Thyroid gland (tissue), 4 donors: Measurements from ENCODE around the gene MARK4. TPM values are rescaled to one million over a fixed set of nuclear protein-coding genes. Genes with fewer than 3 reads are reported as not detected.
"Not testable (repeated sequence)": the region's sequence is repeated elsewhere in the genome, so short reads cannot be mapped to it uniquely, and the experiment has no call there.

Experiments used
- DNase-seq, 2 donors: peaks; one replicate each; pipeline ENCODE4 v3.0.0-alpha.2; 2019
- H3K27ac ChIP-seq, 3 donors: fragments of 200-600 bp; sonication (generic); 1 replicate in 2 of 3; 2 replicates in 1 of 3; pipeline ENCODE4 v1.5.1; 2016 to 2019; ENCODE audit warnings: mild to moderate bottlenecking in 1 of 3, moderate library complexity in 1 of 3
- H3K27me3 ChIP-seq: fragments of 200-600 bp; sonication (generic); one replicate; pipeline ENCODE4 v1.5.1; 2019
- H3K36me3 ChIP-seq, 2 donors: fragments of 200-600 bp; sonication (generic); one replicate each; pipeline ENCODE4 v1.5.1; 2016 to 2019
- H3K4me1 ChIP-seq, 2 donors: fragments of 200-600 bp; sonication (generic); one replicate each; pipeline ENCODE4 v1.5.1; 2017 to 2019
- H3K4me3 ChIP-seq, 3 donors: fragments of 200-600 bp; sonication (generic); replicated peaks in 1 of 3; 1 replicate in 2 of 3; 2 replicates in 1 of 3; pipeline ENCODE4 v1.5.1; 2016; ENCODE audit warnings: mild to moderate bottlenecking in 1 of 3
- H3K9me3 ChIP-seq: fragments of 200-600 bp; sonication (generic); one replicate; pipeline ENCODE4 v1.5.1; 2017
- CTCF ChIP-seq, 6 experiments: fragments of 200-600 bp in 3 of 6; fragments of 450-650 bp in 3 of 6; sonication (generic) in 3 of 6; IDR thresholded peaks; one replicate each; pipeline ENCODE4 v1.5.1; 2016 to 2019; ENCODE audit warnings: antibody characterized with exemption in 6 of 6, mild to moderate bottlenecking in 2 of 6, inconsistent platforms in 1 of 6, moderate library complexity in 1 of 6
- POLR2A ChIP-seq, 2 donors: fragments of 450-650 bp; IDR thresholded peaks; one replicate each; pipeline ENCODE4 v1.6.1; 2017; ENCODE audit warnings: antibody characterized with exemption in 2 of 2, mild to moderate bottlenecking in 2 of 2, moderate library complexity in 1 of 2
- WGBS, 2 donors: methylation state at CpG; one replicate each; pipeline ENCODE4 v1.1.5; 2017; 5-methylcytosine and 5-hydroxymethylcytosine counted together
- intact Hi-C: fragments of 100-400 bp; cut with DNase I; formaldehyde crosslinking; loops from one replicate; pipeline ENCODE4 v1.15.1; 2023
- total RNA-seq, 4 donors: library from RNA; depleted of rRNA; stranded (reverse); fragments of >200 nt; gene quantifications; one replicate each; pipeline ENCODE4 v1.2.3, GENCODE V29; 2016

MARK4 gene
- total RNA-seq, 4 donors from 2014 or later, result 18.5 to 25.1 (median 22.1) TPM

GRCh38 chr19:45262570-45262969, 11.5 kb downstream of the MARK4 start:
- H3K27me3 ChIP-seq, result no peaks in the 10 kb centered on the region
- 85 to 87% methylated on average over 6 of the region's 6 CpGs for WGBS, 2 donors

GRCh38 chr19:45263013-45263412, 11.9 kb downstream of the MARK4 start:
- 91 to 94% methylated on average over 11 of the region's 11 CpGs for WGBS, 2 donors
- H3K4me1 ChIP-seq, result no peaks in the 10 kb centered on the region
- intact Hi-C loops, result no loop called here
- no peaks in the 10 kb centered on the region for H3K27me3 ChIP-seq
- H3K36me3 ChIP-seq, result peaks cover 0 to 3% of the 10 kb centered on the region in 2 donors
- no peak overlapping the region for H3K4me3 ChIP-seq
- TF ChIP-seq CTCF (IDR thresholded peaks at IDR 0.05) (no peak), POLR2A (IDR thresholded peaks at IDR 0.05) (no peak)
- no peak for DNase-seq
- no peaks in the 10 kb centered on the region for H3K9me3 ChIP-seq
- H3K27ac ChIP-seq, result no peak overlapping the region

More at GRCh38 chr19:45262570-45262969, 11.5 kb downstream of the MARK4 start:
- Histone ChIP-seq H3K36me3 (peaks cover 0 to 2% of the 10 kb centered on the region in 2 donors), H3K4me3 (no peak overlapping the region), H3K9me3 (no peaks in the 10 kb centered on the region), H3K4me1 (no peaks in the 10 kb centered on the region), H3K27ac (no peak overlapping the region)
- no peak for DNase-seq
- intact Hi-C loops, result no loop called here
- TF ChIP-seq POLR2A (IDR thresholded peaks at IDR 0.05) (no peak), CTCF (IDR thresholded peaks at IDR 0.05) (no peak)

- Histone ChIP-seq H3K27ac (no peak overlapping the region), H3K27me3 (no peaks in the 10 kb centered on the region), H3K36me3 (peaks cover 0 to 3% of the 10 kb centered on the region in 2 donors), H3K4me3 (no peak overlapping the region), H3K9me3 (no peaks in the 10 kb centered on the region), H3K4me1 (no peaks in the 10 kb centered on the region)
- 89 to 94% methylated on average over 18 to 19 of the region's 19 CpGs for WGBS, 2 donors
- intact Hi-C loops, result no loop called here
- no peak for TF ChIP-seq CTCF (IDR thresholded peaks at IDR 0.05)
- no peak for TF ChIP-seq POLR2A (IDR thresholded peaks at IDR 0.05)
- DNase-seq, result no peak
These were observed 13.8 kb downstream of the MARK4 start for GRCh38 chr19:45264781-45265317.

GRCh38 chr19:45265375-45265774, 14.3 kb downstream of the MARK4 start:
- 96% methylated on average over 5 of the region's 5 CpGs for WGBS, 2 donors
- no peaks in the 10 kb centered on the region for H3K9me3 ChIP-seq
- no peak for DNase-seq
- TF ChIP-seq POLR2A (IDR thresholded peaks at IDR 0.05) (no peak), CTCF (IDR thresholded peaks at IDR 0.05) (no peak)
- peaks cover 0 to 3% of the 10 kb centered on the region in 2 donors for H3K36me3 ChIP-seq
- no peaks in the 10 kb centered on the region for H3K27me3 ChIP-seq
- H3K4me1 ChIP-seq, result no peaks in the 10 kb centered on the region
- no peak overlapping the region for H3K27ac ChIP-seq
- H3K4me3 ChIP-seq, result no peak overlapping the region
- intact Hi-C loops, result no loop called here

- no peaks in the 10 kb centered on the region for H3K9me3 ChIP-seq
- peaks cover 10 to 15% of the 10 kb centered on the region in 2 donors for H3K36me3 ChIP-seq
- H3K4me3 ChIP-seq, result no peak overlapping the region
- no peak for TF ChIP-seq CTCF (IDR thresholded peaks at IDR 0.05)
- no peak for TF ChIP-seq POLR2A (IDR thresholded peaks at IDR 0.05)
- 84 to 91% methylated on average over 11 to 12 of the region's 12 CpGs for WGBS, 2 donors
- no peak overlapping the region for H3K27ac ChIP-seq
- H3K27me3 ChIP-seq, result no peaks in the 10 kb centered on the region
- DNase-seq, result no peak
- intact Hi-C loops, result no loop called here
- no peaks in the 10 kb centered on the region for H3K4me1 ChIP-seq
These were observed 16.2 kb downstream of the MARK4 start for GRCh38 chr19:45267296-45267695.

GRCh38 chr19:45269939-45270338, 18.9 kb downstream of the MARK4 start:
- H3K36me3 ChIP-seq, result peaks cover 10 to 16% of the 10 kb centered on the region in 2 donors
- DNase-seq, H3K4me3 ChIP-seq, H3K27me3 ChIP-seq, intact Hi-C loops, H3K27ac ChIP-seq, H3K4me1 ChIP-seq, H3K9me3 ChIP-seq: not testable (repeated sequence)
- 92 to 97% methylated on average over 12 to 13 of the region's 13 CpGs for WGBS, 2 donors
